ENCODE results near the gene NOXO1. TPM values are rescaled to one million over a fixed set of nuclear protein-coding genes. Genes with fewer than 3 reads are reported as not detected.
A peak's percentile ranks its signal among the peaks of the same experiment; 100 is the strongest.
"Not testable (repeated sequence)": the region's sequence is repeated elsewhere in the genome, so short reads cannot be mapped to it uniquely, and the experiment has no call there.

NOXO1 gene
- total RNA-seq, 1 experiment from 2014 or later = 0.24 TPM

GRCh38 chr16:1971796-1972489, 9.3 kb downstream of the NOXO1 start, which contains the start of gene TBL3:
TSS of gene TBL3 (plus strand) at chr16:1972053. CDS start at chr16:1972165, 112 bp downstream.
- DNase-seq (ENCODE audit: low read depth) = peak; percentile 96
- in situ Hi-C loops (cut with HindIII; ENCODE audit: low pct_unique_long_range_greater_than_20kb, low sequenced_read_pairs) = no loop called here

GRCh38 chr16:1968146-1968953, 12.9 kb downstream of the NOXO1 start:
- in situ Hi-C loops (cut with HindIII; ENCODE audit: low pct_unique_long_range_greater_than_20kb, low sequenced_read_pairs) = loop anchor here (10.0 kb wide), 1 partner anchor 104 kb away; no protein-coding TSS in a partner anchor
- DNase-seq (ENCODE audit: low read depth) = no peak

- in situ Hi-C loops (cut with HindIII; ENCODE audit: low pct_unique_long_range_greater_than_20kb, low sequenced_read_pairs) = loop anchor here (10.0 kb wide), 1 partner anchor 102 kb away; no protein-coding TSS in a partner anchor
- no peak for DNase-seq (ENCODE audit: low read depth)
These were observed 14.8 kb downstream of the NOXO1 start, which contains the start of gene RNF151 for GRCh38 chr16:1966460-1966859. TSS of gene RNF151 (plus strand) at chr16:1966856. CDS start at chr16:1966882, 26 bp downstream.

GRCh38 chr16:1965396-1966001, 15.8 kb downstream of the NOXO1 start:
- in situ Hi-C loops (cut with HindIII; ENCODE audit: low pct_unique_long_range_greater_than_20kb, low sequenced_read_pairs) = loop anchor here (10.0 kb wide), 1 partner anchor 101 kb away; no protein-coding TSS in a partner anchor

GRCh38 chr16:1964506-1965395, 16.5 kb downstream of the NOXO1 start, which contains the start of gene RPS2:
TSS of gene RPS2 (minus strand) at chr16:1964826. CDS start at chr16:1964625, 201 bp downstream.
- peak; percentile 97 for DNase-seq (ENCODE audit: low read depth)
- in situ Hi-C loops (cut with HindIII; ENCODE audit: low pct_unique_long_range_greater_than_20kb, low sequenced_read_pairs) = loop anchor here (10.0 kb wide), 1 partner anchor 100 kb away; no protein-coding TSS in a partner anchor

More at GRCh38 chr16:1965396-1966001, 15.8 kb downstream of the NOXO1 start:
- no peak for DNase-seq (ENCODE audit: low read depth)

- in situ Hi-C loops (cut with HindIII; ENCODE audit: low pct_unique_long_range_greater_than_20kb, low sequenced_read_pairs) = loop anchor here (10.0 kb wide), 1 partner anchor 99 kb away; no protein-coding TSS in a partner anchor
- DNase-seq (ENCODE audit: low read depth) = no peak
These were observed 17.3 kb downstream of the NOXO1 start for GRCh38 chr16:1963806-1964505.

- in situ Hi-C loops (cut with HindIII; ENCODE audit: low pct_unique_long_range_greater_than_20kb, low sequenced_read_pairs) = loop anchor here (10.0 kb wide), 1 partner anchor 98 kb away; no protein-coding TSS in a partner anchor
- DNase-seq (ENCODE audit: low read depth) = not testable (repeated sequence)
These were observed 18.8 kb downstream of the NOXO1 start for GRCh38 chr16:1962161-1963153.

GRCh38 chr16:1961651-1962067, 19.6 kb downstream of the NOXO1 start:
- in situ Hi-C loops (cut with HindIII; ENCODE audit: low pct_unique_long_range_greater_than_20kb, low sequenced_read_pairs) = loop anchor here (10.0 kb wide), 1 partner anchor 97 kb away; no protein-coding TSS in a partner anchor
- DNase-seq (ENCODE audit: low read depth) = no peak

- in situ Hi-C loops (cut with HindIII; ENCODE audit: low pct_unique_long_range_greater_than_20kb, low sequenced_read_pairs) = loop anchor here (10.0 kb wide), 1 partner anchor 96 kb away; no protein-coding TSS in a partner anchor
- peak; percentile 54 for DNase-seq (ENCODE audit: low read depth)
These were observed 20.3 kb downstream of the NOXO1 start for GRCh38 chr16:1960665-1961630.

GRCh38 chr16:1959269-1960039, 21.8 kb downstream of the NOXO1 start, which contains the start of gene NDUFB10:
TSS of gene NDUFB10 (plus strand) at chr16:1959538. CDS start at chr16:1959625, 87 bp downstream.
- peak; percentile 86 for DNase-seq (ENCODE audit: low read depth)
- in situ Hi-C loops (cut with HindIII; ENCODE audit: low pct_unique_long_range_greater_than_20kb, low sequenced_read_pairs) = loop anchor here (10.0 kb wide), 1 partner anchor 95 kb away; no protein-coding TSS in a partner anchor

- in situ Hi-C loops (cut with HindIII; ENCODE audit: low pct_unique_long_range_greater_than_20kb, low sequenced_read_pairs) = no loop called here
- DNase-seq (ENCODE audit: low read depth) = no peak
These were observed 22.5 kb downstream of the NOXO1 start for GRCh38 chr16:1958715-1959268.

- DNase-seq (ENCODE audit: low read depth); in situ Hi-C loops (cut with HindIII; ENCODE audit: low pct_unique_long_range_greater_than_20kb, low sequenced_read_pairs): not testable (repeated sequence)
These were observed 23.2 kb downstream of the NOXO1 start for GRCh38 chr16:1958143-1958491.

GRCh38 chr16:1957434-1958142, 23.7 kb downstream of the NOXO1 start:
- in situ Hi-C loops (cut with HindIII; ENCODE audit: low pct_unique_long_range_greater_than_20kb, low sequenced_read_pairs); DNase-seq (ENCODE audit: low read depth): not testable (repeated sequence)

Measured in Caki2 (cell line).